H1 (cell line): ENCODE results near the gene CPNE4. TPM values are rescaled to one million over a fixed set of nuclear protein-coding genes. Genes with fewer than 3 reads are reported as not detected.

ENCODE experiments used
- CTCF ChIA-PET: fragments of 300-600 bp; sonication (Branson Sonifier 250); formaldehyde crosslinking; loops from one replicate; lab custom pipeline; 2021; ENCODE audit not compliant: partially characterized antibody; lab: Charles Lee
- POLR2A ChIA-PET: fragments of 300-600 bp; sonication (Branson Sonifier 250); formaldehyde crosslinking; loops from one replicate; lab custom pipeline; 2021; ENCODE audit warnings: inconsistent platforms; ENCODE audit not compliant: partially characterized antibody; lab: Charles Lee
- DNase-seq, 2 experiments: peaks; one replicate each; pipeline versions ENCODE4 v3.0.0 to v3.0.0-alpha.2; 2010 to 2022; ENCODE audit warnings: low spot score in 2 of 2, low read depth in 1 of 2, mixed read lengths in 1 of 2
- FAIRE-seq: peaks from 2 replicates; lab custom pipeline; 2011; peaks lifted over from hg19 to GRCh38; lab: Jason Lieb, UNC
- H2AFZ ChIP-seq: 2 replicates; pipeline ENCODE4 v1.8.1; 2012; ENCODE audit warnings: low read length, inconsistent platforms
- H2AK5ac ChIP-seq: 2 replicates; pipeline ENCODE4 v1.6.1; 2013; ENCODE audit warnings: low read depth, low read length
- H2BK120ac ChIP-seq: replicated peaks from 2 replicates; pipeline ENCODE3; 2013; ENCODE audit warnings: low read depth, low read length, inconsistent platforms
- H2BK12ac ChIP-seq: 2 replicates; pipeline ENCODE4 v1.6.1; 2013; ENCODE audit warnings: low read depth, low read length
- H2BK15ac ChIP-seq: 2 replicates; pipeline ENCODE4 v1.6.1; 2013; ENCODE audit warnings: low read length
- H2BK20ac ChIP-seq: 2 replicates; pipeline ENCODE4 v1.6.1; 2013; ENCODE audit warnings: low read length
- H2BK5ac ChIP-seq: 2 replicates; pipeline ENCODE4 v1.6.1; 2013; ENCODE audit warnings: low read depth, low read length
- H3K14ac ChIP-seq: 2 replicates; pipeline ENCODE4 v1.6.1; 2013; ENCODE audit warnings: inconsistent platforms; ENCODE audit not compliant: insufficient read length
- H3K18ac ChIP-seq: 2 replicates; pipeline ENCODE4 v1.6.1; 2013; ENCODE audit warnings: low read length; ENCODE audit errors: extremely low read depth
- H3K23ac ChIP-seq: 2 replicates; pipeline ENCODE4 v1.6.1; 2013; ENCODE audit warnings: inconsistent platforms; ENCODE audit not compliant: insufficient read length
- H3K23me2 ChIP-seq: 2 replicates; pipeline ENCODE4 v1.6.1; 2013; ENCODE audit warnings: low read depth, low read length
- H3K27ac ChIP-seq: 2 replicates; pipeline ENCODE4 v1.6.1; 2011; ENCODE audit warnings: low read depth, low read length, inconsistent platforms
- H3K27me3 ChIP-seq, 4 experiments: replicated peaks in 1 of 4; 1 replicate in 1 of 4; 2 replicates in 3 of 4; pipeline versions ENCODE4 v1.6.1 to v1.8.1; 2011 to 2013; ENCODE audit warnings: low read length in 3 of 4, mild to moderate bottlenecking in 3 of 4, inconsistent platforms in 2 of 4, mixed read lengths in 2 of 4, moderate library complexity in 1 of 4; ENCODE audit not compliant: control insufficient read depth in 3 of 4, insufficient read depth in 3 of 4; ENCODE audit errors: extremely low read depth in 1 of 4
- H3K36me3 ChIP-seq, 4 experiments: 2 replicates each; pipeline versions ENCODE4 v1.6.1 to v1.8.1; 2011 to 2013; ENCODE audit warnings: mild to moderate bottlenecking in 4 of 4, low read length in 3 of 4, moderate library complexity in 2 of 4, control low read depth in 1 of 4, inconsistent platforms in 1 of 4; ENCODE audit not compliant: insufficient read depth in 4 of 4, control insufficient read depth in 2 of 4
- H3K4ac ChIP-seq: replicated peaks from 2 replicates; pipeline ENCODE3; 2013; ENCODE audit warnings: low read length, low read depth, mixed read lengths, inconsistent platforms; ENCODE audit not compliant: insufficient read length
- H3K4me1 ChIP-seq, 4 experiments: replicated peaks in 1 of 4; 1 replicate in 1 of 4; 2 replicates in 3 of 4; pipeline versions ENCODE4 v1.6.1 to v1.8.1; 2011 to 2013; ENCODE audit warnings: low read length in 3 of 4, inconsistent platforms in 2 of 4, mixed read lengths in 1 of 4; ENCODE audit not compliant: insufficient read depth in 4 of 4, control insufficient read depth in 3 of 4
- H3K4me2 ChIP-seq, 2 experiments: 2 replicates each; pipeline versions ENCODE4 v1.6.1 to v1.8.1; 2011 to 2013; ENCODE audit warnings: low read depth in 2 of 2, low read length in 2 of 2, control low read depth in 1 of 2, inconsistent platforms in 1 of 2, mild to moderate bottlenecking in 1 of 2; ENCODE audit not compliant: insufficient read depth in 1 of 2
- H3K4me3 ChIP-seq, 4 experiments: fragments of 200-600, 300-600 bp in 1 of 4; sonication (generic), shearing (Covaris generic), sonication (Bioruptor Twin) in 1 of 4; 2 replicates each; pipeline versions ENCODE4 v1.5.1 to v1.8.1; 2011 to 2016; ENCODE audit warnings: low read length in 4 of 4, low read depth in 3 of 4, control low read depth in 2 of 4, inconsistent platforms in 2 of 4, mild to moderate bottlenecking in 2 of 4, mixed read lengths in 1 of 4, moderate library complexity in 1 of 4; ENCODE audit not compliant: insufficient read depth in 2 of 4; ENCODE audit errors: extremely low read depth in 1 of 4
- H3K56ac ChIP-seq: replicated peaks from 2 replicates; pipeline ENCODE3; 2013; ENCODE audit warnings: low read depth, mild to moderate bottlenecking, mixed read lengths, low read length, inconsistent platforms; ENCODE audit not compliant: insufficient read length
- H3K79me1 ChIP-seq: 2 replicates; pipeline ENCODE4 v1.6.1; 2013; ENCODE audit warnings: low read depth, low read length, control low read depth
- H3K79me2 ChIP-seq, 2 experiments: 2 replicates each; pipeline versions ENCODE4 v1.6.1 to v1.8.1; 2012 to 2013; ENCODE audit warnings: low read length in 2 of 2, mild to moderate bottlenecking in 2 of 2, inconsistent platforms in 1 of 2; ENCODE audit not compliant: insufficient read depth in 2 of 2, control insufficient read depth in 1 of 2
- H3K9ac ChIP-seq, 4 experiments: replicated peaks in 1 of 4; 1 replicate in 1 of 4; 2 replicates in 3 of 4; pipeline versions ENCODE4 v1.6.1 to v1.8.1; 2011 to 2013; ENCODE audit warnings: low read depth in 3 of 4, low read length in 3 of 4, control low read depth in 2 of 4, mild to moderate bottlenecking in 2 of 4, moderate library complexity in 2 of 4, inconsistent platforms in 1 of 4; ENCODE audit errors: extremely low read depth in 1 of 4
- H3K9me3 ChIP-seq, 2 experiments: 2 replicates each; pipeline versions ENCODE4 v1.6.1 to v1.8.1; 2012 to 2013; ENCODE audit warnings: mild to moderate bottlenecking in 2 of 2, moderate library complexity in 2 of 2, control low read depth in 1 of 2, inconsistent platforms in 1 of 2, low read depth in 1 of 2, low read length in 1 of 2, mixed read lengths in 1 of 2; ENCODE audit not compliant: insufficient read depth in 2 of 2
- H4K20me1 ChIP-seq, 2 experiments: replicated peaks in 1 of 2; 2 replicates each; pipeline versions ENCODE3 to v1.8.1; 2011 to 2013; ENCODE audit warnings: inconsistent platforms in 2 of 2, low read length in 2 of 2, mild to moderate bottlenecking in 1 of 2; ENCODE audit not compliant: insufficient read depth in 2 of 2, control insufficient read depth in 1 of 2
- H4K5ac ChIP-seq: 2 replicates; pipeline ENCODE4 v1.6.1; 2013; ENCODE audit warnings: low read length, low read depth, mixed read lengths, inconsistent platforms; ENCODE audit not compliant: insufficient read length
- H4K8ac ChIP-seq: 2 replicates; pipeline ENCODE4 v1.8.0; 2013; ENCODE audit warnings: mild to moderate bottlenecking, moderate library complexity, low read length, inconsistent platforms; ENCODE audit not compliant: insufficient read depth; ENCODE audit errors: extremely low read depth
- H4K91ac ChIP-seq: replicated peaks from 2 replicates; pipeline ENCODE3; 2013; ENCODE audit warnings: low read length, mixed read lengths, inconsistent platforms; ENCODE audit not compliant: insufficient read length
- ATF3 ChIP-seq: IDR thresholded peaks from 2 replicates; pipeline ENCODE4 v1.6.1; 2011; ENCODE audit warnings: low read depth, mild to moderate bottlenecking, low read length; ENCODE audit not compliant: insufficient read depth
- CEBPB ChIP-seq: IDR thresholded peaks from 2 replicates; pipeline ENCODE4 v1.6.1; 2012; ENCODE audit warnings: low read depth, low read length
- EP300 ChIP-seq, 2 experiments: IDR thresholded peaks; 1 replicate in 1 of 2; 2 replicates in 1 of 2; pipeline ENCODE4 v1.6.1; 2011 to 2012; ENCODE audit warnings: low read depth in 2 of 2, low read length in 2 of 2, mild to moderate bottlenecking in 2 of 2, borderline replicate concordance in 1 of 2, inconsistent platforms in 1 of 2, moderate library complexity in 1 of 2
- HDAC6 ChIP-seq: IDR thresholded peaks from one replicate; pipeline ENCODE4 v1.7.1; 2012; ENCODE audit warnings: low read depth, mild to moderate bottlenecking, inconsistent platforms, low read length, moderate library complexity
- NANOG ChIP-seq: IDR thresholded peaks from 2 replicates; pipeline ENCODE4 v1.6.1; 2011; ENCODE audit warnings: low read length, low read depth, mild to moderate bottlenecking, inconsistent platforms; ENCODE audit not compliant: insufficient read depth, poor library complexity, severe bottlenecking
- RFX5 ChIP-seq: IDR thresholded peaks from 2 replicates; pipeline ENCODE4 v1.6.1; 2011; ENCODE audit warnings: low read depth, low read length, improper control_type of control experiment, borderline replicate concordance
- RXRA ChIP-seq: IDR thresholded peaks from 2 replicates; pipeline ENCODE4 v1.6.1; 2011; ENCODE audit warnings: low read depth, mild to moderate bottlenecking, low read length, moderate library complexity; ENCODE audit not compliant: insufficient read depth
- SAP30 ChIP-seq: fragments of 300-600 bp; sonication (generic); IDR thresholded peaks from 2 replicates; pipeline ENCODE4 v1.7.1; 2012; ENCODE audit warnings: low read length, moderate library complexity, mild to moderate bottlenecking, inconsistent platforms; ENCODE audit not compliant: insufficient read depth, insufficient replicate concordance
- SIN3A ChIP-seq, 2 experiments: IDR thresholded peaks in 1 of 2; conservative IDR thresholded peaks in 1 of 2; 2 replicates each; pipeline ENCODE4 v1.6.1; 2011 to 2012; ENCODE audit warnings: low read length in 2 of 2, improper control_type of control experiment in 1 of 2, low read depth in 1 of 2, mild to moderate bottlenecking in 1 of 2
- SIX5 ChIP-seq: IDR thresholded peaks from 2 replicates; pipeline ENCODE4 v1.6.1; 2011; ENCODE audit warnings: mild to moderate bottlenecking, low read depth, low read length
- TAF7 ChIP-seq: optimal IDR thresholded peaks from 2 replicates; pipeline ENCODE3; 2011; ENCODE audit warnings: low read depth, mild to moderate bottlenecking, inconsistent platforms, low read length, moderate library complexity, borderline replicate concordance
- polyA plus RNA-seq, 7 experiments: library from polyadenylated mRNA; depleted of rRNA in 3 of 7; stranded (reverse) in 5 of 7; unstranded in 2 of 7; fragments of >200 nt in 5 of 7; fragments of 200-250 nt in 2 of 7; gene quantifications; 1 replicate in 5 of 7; 2 replicates in 1 of 7; 4 replicates in 1 of 7; pipeline versions ENCODE4 v1.2.1 to v1.2.3, GENCODE V29; 2011 to 2013; ENCODE audit warnings: missing spikeins in 2 of 7, mixed read lengths in 2 of 7
- total RNA-seq: library from RNA; stranded (reverse); fragmentation: NEBNext Ultra II Directional; extraction: Animal tissue kit (Norgen Biotek cat#: 25700); gene quantifications from 2 replicates; pipeline ENCODE4 v1.2.1, GENCODE V29; 2021

Gene CPNE4
- total and polyA plus RNA-seq, 2 of the 8 experiments (the other 6 are each of a cell fraction or from before 2014, with no cell fraction given) = 0.82 to 3.8 TPM

GRCh38 chr3:131743126-131743525 lies 291.7 kb downstream of the CPNE4 start:
- Histone ChIP-seq H3K4me1 (no peaks in the 10 kb centered on the region; a peak in 1 of 7 replicates), H3K4ac (no peak overlapping the region), H2BK120ac (no peak overlapping the region), H2BK5ac (no peak overlapping the region), H3K27me3 (no peaks in the 10 kb centered on the region), H3K56ac (no peak overlapping the region), H2BK15ac (no peak overlapping the region), H2AK5ac (no peak overlapping the region), H3K23me2 (no peaks in the 10 kb centered on the region), H4K91ac (no peak overlapping the region), H4K8ac (no peak overlapping the region), H3K79me2 (no peaks in the 10 kb centered on the region), H3K9ac (no peak overlapping the region), H2BK12ac (no peak overlapping the region), H3K4me3 (no peak overlapping the region), H2AFZ (no peak overlapping the region), H4K20me1 (no peaks in the 10 kb centered on the region), H3K79me1 (no peaks in the 10 kb centered on the region), H4K5ac (no peak overlapping the region), H3K23ac (no peak overlapping the region), H2BK20ac (no peak overlapping the region), H3K4me2 (no peak overlapping the region), H3K27ac (no peak overlapping the region), H3K36me3 (no peaks in the 10 kb centered on the region), H3K18ac (no peak overlapping the region), H3K9me3 (0 out of 4 replicates have a peak, but pooled peaks cover 0 to 2% of the 10 kb centered on the region in 2 experiments), H3K14ac (no peak overlapping the region)
- ChIA-PET CTCF (no interaction called here), POLR2A (interaction anchor here (0.7 kb wide), 1 partner anchor 749 kb away, joined by 3 read pairs; no protein-coding TSS in a partner anchor)
- DNase-seq (no peak), FAIRE-seq (no peak)
- TF ChIP-seq HDAC6 (no peak), NANOG (no peak), SIN3A (conservative IDR thresholded peaks at IDR 0.05 in 1 of 2, IDR thresholded peaks at IDR 0.05 in 1 of 2; ENCODE audit: low read depth in 1 of 2, low read length in 2 of 2) (no peak), TAF7 (no peak), RFX5 (no peak), CEBPB (no peak), SIX5 (no peak), SAP30 (no peak), RXRA (no peak), EP300 (IDR thresholded peaks at IDR 0.05; ENCODE audit: borderline replicate concordance in 1 of 2, low read depth in 2 of 2, low read length in 2 of 2) (no peak), ATF3 (no peak)
